Measurements from ENCODE around the gene IGFBP4.
A peak's percentile ranks its signal among the peaks of the same experiment; 100 is the strongest.

The IGFBP4 gene

DNA sequence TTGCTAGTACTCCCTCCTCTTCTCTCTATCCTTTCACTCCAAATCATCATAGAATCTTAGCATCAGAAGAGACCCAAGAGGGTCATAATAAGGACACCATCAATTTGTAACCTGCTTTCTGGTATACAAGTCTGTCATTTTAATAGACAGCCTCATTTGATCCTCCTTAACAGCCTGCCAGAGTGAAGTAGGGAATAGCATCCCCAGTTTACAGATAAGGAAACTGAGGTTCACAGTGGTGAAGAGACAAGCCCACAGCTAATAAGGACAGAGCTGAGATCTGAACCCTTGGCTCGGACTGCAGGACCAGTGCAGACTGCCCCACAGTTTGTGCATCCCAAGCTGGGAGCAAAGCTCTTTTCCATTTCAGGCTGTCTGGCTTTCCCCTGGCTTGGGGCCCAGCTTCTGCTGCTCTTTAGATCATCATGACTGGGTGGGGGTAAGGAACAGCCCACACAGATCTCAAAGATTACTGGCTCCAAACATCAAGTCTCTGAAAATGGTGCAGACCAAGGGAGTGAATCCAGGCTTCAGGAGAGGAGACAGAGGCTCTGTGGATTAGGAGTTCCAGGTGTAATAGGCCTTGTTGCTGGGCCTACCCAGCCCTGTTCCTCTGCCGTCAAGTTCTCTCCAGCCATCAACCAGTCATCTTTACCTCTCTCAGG lies 10.3 kb upstream of the IGFBP4 start:
- DNase-seq (ENCODE audit: low spot score) = peak; percentile 50

GRCh38 chr17:40433551-40434415 lies 9.5 kb upstream of the IGFBP4 start:
- DNase-seq (ENCODE audit: low spot score) = no peak

- DNase-seq (ENCODE audit: low spot score) = no peak
Observed at GRCh38 chr17:40436636-40437035, 6.6 kb upstream of the IGFBP4 start.

DNA sequence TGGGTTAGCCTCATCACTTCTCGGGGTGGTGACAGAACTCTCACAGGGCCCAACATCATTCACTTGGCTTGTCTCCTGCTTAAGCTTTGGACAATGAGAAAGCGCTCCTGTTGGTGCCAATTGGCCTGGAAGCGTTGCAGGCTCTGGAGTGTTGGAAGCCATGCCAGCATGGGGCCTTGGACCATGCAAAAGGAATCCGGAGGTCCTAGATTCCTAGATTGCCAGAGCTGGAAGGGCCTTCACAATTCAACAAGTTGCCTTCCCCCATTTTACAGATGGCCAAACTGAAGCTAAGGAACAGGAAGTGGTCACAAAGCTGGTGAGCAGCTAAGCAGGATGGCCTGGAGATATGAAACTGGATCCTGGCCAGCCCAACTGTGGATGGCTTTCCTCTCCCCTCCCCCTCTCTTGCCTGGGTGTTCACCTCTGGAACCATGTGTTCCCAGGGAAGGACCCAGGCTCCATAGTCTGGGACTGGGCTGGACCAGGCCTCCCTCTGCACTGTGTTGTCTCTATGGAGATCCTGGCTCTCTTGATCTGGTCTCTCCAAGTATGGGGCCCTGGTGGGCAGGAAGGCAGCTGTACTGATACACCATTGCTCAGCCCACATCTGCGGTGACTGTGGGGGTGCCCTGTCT lies 6.0 kb upstream of the IGFBP4 start:
- no peak for DNase-seq (ENCODE audit: low spot score)

- no peak for DNase-seq (ENCODE audit: low spot score)
Observed at GRCh38 chr17:40440166-40440565, 3.1 kb upstream of the IGFBP4 start.

DNA sequence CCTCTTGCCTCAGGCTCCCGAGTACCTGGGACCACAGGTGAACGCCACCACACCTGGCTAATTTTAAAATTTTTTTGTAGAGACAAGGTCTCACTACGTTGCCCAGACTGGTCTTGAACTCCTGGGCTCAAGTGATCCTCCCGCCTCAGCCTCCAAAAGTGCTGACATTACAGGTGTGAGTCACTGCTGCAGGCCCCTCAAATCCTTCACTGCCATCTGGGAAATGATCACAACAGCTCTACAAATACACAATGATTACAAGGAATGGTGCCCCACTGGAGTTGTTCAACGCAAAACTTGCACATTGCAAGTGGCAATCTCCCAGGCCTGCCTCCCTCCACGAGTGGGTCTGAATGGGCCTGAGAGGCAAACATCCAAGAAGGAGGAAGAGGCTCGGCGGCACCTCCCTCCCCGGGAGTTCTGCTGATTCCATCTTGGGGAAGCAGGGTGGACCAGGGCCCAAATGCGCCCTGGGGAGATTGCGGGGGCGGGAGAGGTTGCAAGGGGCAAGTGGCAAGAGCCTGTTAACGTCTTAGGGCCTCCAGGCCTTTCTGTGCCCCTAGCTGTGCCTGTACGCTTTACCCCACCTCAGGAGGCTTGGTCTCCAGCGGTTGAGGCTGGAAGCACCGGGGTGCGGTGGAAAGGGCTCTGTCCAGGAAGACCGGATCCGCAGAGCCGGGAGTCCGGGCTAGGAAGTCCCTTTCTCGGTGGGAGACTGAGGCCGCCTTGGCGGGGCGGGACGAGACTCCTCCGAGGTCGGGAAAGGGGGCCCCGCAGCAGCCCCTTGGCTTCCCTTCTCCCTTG lies 656 bp upstream of the IGFBP4 start:
- peak; percentile 53 for DNase-seq (ENCODE audit: low spot score)

- DNase-seq (ENCODE audit: low spot score) = no peak
Observed at GRCh38 chr17:40443988-40444899, 994 bp downstream of the IGFBP4 start.

DNA sequence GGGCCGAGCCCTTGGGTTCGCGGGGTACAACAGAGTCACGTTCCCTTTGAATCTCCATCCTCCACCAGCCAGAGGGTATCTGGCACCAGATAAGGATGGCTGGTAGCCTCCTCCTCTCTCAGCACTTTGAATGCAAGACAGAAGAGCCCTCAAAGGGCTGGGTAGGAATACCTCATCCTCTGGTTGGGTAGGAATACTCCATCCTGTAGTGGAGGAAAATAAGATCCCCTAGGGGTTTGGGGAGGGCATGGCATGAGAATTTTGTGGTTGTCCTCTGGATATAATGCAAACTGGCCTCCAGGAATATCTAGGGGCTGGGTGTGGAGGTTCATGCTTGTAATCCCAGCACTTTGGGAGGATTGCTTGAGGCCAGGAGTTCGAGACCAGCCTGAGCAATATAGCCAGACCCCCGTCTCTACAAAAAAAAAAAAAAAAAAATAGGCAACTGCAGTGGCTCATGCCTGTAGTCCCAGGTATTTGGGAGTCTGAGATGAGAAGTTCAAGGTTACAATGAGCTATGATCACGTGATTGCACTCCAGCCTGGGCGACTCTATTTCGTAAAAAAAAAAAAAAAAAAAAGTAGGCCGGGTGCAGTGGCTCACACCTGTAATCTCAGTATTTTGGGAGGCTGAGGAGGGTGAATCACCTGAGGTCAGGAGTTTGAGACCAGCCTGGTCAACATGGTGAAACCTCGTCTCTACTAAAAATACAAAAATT lies 2.7 kb downstream of the IGFBP4 start:
- DNase-seq (ENCODE audit: low spot score) = peak; percentile 41

DNA sequence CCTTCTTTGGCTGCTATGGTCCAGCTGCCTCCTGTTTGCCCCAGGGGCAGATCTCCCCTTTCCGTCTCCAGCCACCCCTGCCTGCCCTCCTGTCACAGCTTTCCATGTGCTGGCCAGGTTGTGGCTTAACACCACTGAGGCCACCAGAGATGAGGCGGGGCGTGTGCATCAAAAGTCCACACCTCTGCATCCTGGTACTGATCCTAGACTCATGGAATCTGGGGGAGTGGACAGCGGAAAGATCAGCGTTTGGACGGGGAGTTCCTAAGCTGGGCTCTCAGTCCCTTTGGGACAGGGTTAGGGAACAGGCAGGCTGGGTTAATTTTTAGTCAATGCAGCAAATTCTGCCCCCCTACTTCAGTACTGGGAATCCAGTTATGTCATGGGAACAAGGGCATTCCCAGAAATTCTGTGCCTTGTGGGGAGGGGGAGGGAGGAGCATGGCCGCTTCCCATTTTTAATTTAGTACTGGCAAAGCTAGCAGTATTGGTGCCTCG lies 3.9 kb downstream of the IGFBP4 start:
- no peak for DNase-seq (ENCODE audit: low spot score)

GRCh38 chr17:40447806-40448205 lies 4.6 kb downstream of the IGFBP4 start:
- no peak for DNase-seq (ENCODE audit: low spot score)

GRCh38 chr17:40448213-40448638 lies 5.0 kb downstream of the IGFBP4 start:
- no peak for DNase-seq (ENCODE audit: low spot score)

DNA sequence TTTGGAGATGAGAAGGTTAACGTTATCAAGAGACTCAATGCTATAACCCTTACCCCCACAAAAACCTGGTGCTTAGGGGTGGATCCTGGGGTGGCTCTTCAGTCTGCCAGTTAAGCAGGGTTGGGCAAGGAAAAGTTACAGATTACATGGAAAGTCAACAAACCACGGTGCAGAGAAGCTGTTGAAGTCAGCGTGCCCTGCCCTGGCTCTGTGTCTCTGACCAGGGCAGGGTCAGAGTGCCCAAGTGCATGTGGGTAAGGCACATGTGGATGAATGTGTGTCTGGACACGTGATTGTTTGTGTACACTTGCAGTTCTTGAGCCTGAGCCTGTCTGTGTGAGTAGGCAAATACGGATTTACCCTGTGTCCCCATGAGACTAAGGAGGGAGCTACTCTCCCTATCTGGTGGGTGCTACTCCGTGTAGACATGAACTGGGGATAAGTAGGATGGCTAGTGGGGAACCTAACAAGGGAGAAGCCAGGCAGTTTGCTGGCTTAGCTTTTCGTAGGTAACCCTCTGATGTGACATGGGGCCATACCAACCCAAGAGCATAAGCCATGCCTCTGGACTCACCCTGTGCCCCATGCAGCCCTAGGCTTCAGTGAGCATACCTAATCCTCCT lies 5.5 kb downstream of the IGFBP4 start:
- no peak for DNase-seq (ENCODE audit: low spot score)

DNA sequence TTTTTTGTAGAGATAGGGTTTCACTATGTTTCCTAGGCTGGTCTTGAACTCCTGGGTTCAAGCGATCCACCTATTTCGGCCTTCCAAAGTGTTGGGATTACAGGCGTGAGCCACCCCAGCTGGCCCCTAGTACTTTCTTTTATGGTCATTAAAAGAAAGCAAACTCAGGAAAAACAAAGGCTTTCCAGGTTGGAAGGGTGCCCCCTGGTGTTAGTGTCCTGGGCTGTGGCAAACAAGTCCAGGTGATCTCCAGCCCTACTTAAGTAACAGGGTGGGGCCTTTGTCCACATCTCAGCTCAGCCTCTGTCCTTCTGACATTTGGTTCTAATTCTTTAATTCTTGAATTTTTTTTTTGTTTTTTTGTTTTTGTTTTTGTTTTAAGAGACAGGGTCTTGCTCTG lies 6.9 kb downstream of the IGFBP4 start:
- DNase-seq (ENCODE audit: low spot score) = no peak

- DNase-seq (ENCODE audit: low spot score) = peak; percentile 86
Observed at GRCh38 chr17:40451420-40451819, 8.2 kb downstream of the IGFBP4 start.

- peak; percentile 90 for DNase-seq (ENCODE audit: low spot score)
Observed at GRCh38 chr17:40452216-40452787, 9.1 kb downstream of the IGFBP4 start.

DNA sequence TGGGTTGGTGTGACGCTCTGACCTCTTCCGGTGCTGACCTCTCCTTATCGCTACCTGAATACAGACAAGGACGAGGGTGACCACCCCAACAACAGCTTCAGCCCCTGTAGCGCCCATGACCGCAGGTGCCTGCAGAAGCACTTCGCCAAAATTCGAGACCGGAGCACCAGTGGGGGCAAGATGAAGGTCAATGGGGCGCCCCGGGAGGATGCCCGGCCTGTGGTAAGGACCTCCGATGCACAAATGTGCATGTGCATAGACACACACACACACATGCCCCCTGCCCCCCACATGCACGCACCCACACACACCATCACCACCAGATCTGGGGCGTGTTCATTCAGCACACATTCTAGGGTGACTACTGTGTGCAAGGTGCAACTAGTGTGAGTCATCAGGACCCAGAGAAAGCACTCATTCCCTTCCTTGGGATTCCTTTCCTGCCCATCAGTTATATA lies 9.7 kb downstream of the IGFBP4 start:
- no peak for DNase-seq (ENCODE audit: low spot score)

DNA sequence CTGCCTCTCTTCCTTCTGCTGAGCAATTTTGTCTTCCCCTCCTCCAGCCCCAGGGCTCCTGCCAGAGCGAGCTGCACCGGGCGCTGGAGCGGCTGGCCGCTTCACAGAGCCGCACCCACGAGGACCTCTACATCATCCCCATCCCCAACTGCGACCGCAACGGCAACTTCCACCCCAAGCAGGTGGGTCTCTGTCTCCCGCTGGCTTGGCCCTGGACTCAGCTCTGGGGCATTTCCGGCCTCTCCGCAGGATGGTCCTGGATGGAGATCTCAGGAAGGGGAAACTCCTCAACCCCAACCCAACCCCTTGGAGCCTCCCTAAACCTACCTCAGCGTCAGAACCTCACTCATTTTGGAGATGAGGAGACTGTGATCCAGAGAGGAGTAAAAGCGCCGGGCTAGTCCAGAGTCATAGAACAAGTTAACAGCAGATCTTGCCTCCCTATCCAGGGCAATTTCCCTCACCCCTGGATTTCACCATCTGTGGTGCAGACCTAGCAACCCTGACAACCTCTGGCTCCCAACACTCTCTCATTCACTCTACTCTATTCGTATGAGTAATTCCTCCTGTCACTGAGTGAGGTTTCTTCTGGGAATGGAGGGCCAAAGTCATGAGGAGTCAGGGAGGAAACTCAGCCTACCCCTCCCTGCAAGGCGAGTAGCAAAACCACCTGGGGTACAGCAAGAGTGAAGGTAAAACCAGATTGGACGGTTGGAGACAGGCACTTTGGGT lies 10.8 kb downstream of the IGFBP4 start:
- no peak for DNase-seq (ENCODE audit: low spot score)

DNA sequence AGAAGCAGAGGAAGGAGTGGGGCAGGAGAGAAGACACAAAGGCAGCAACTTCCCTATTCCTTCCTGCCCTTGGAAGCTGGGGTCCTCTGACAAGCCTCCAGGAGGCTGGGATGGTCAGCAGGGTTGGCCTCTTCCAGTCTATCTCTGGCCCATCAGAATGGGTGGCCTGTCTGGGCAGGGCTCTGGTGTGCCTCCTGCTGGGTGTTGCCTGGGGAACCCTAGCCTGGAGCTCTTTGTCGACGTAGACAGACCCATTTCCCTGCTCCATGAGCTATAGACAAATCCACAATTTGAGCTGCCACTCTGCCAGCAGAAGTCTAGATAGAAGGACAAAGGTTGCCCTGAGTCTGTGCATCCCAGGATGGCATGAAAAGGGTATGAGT lies 11.4 kb downstream of the IGFBP4 start:
- no peak for DNase-seq (ENCODE audit: low spot score)

All from AG08395 (cell line).